Posterior vena cava (tissue), 2 donors: ENCODE measurements around the gene ASB4. TPM values are rescaled to one million over a fixed set of nuclear protein-coding genes. Genes with fewer than 3 reads are reported as not detected.
"Not testable (repeated sequence)": the region's sequence is repeated elsewhere in the genome, so short reads cannot be mapped to it uniquely, and the experiment has no call there.

Experiments used
- DNase-seq: peaks from one replicate; pipeline ENCODE4 v3.0.0-alpha.2; 2020; ENCODE audit warnings: low spot score
- intact Hi-C, 2 donors: fragments of 100-400 bp; cut with DNase I; formaldehyde crosslinking; loops; one replicate each; pipeline versions ENCODE4 v1.14.1 to v1.14.2; 2022 to 2023
- total RNA-seq, 2 donors: library from RNA; stranded (reverse); fragmentation: NEBNext Ultra II Directional; extraction: Animal tissue kit (Norgen Biotek cat#: 25700); gene quantifications; one replicate each; pipeline ENCODE4 v1.2.1, GENCODE V29; 2021
- donor health status: DM: yes; HTN: yes; CAD: no.
- donor health status: DM: yes; HTN: yes; CAD: no.

Gene ASB4
- total RNA-seq, 2 donors from 2014 or later, result 0.24 TPM; not detected in 1

- no peak for DNase-seq
- intact Hi-C loops, result no loop called here
These were observed 8.7 kb upstream of the ASB4 start for GRCh38 chr7:95476904-95477594.

- intact Hi-C loops, result no loop called here
- DNase-seq, result no peak
These were observed 7.3 kb upstream of the ASB4 start for GRCh38 chr7:95478272-95479037.

GRCh38 chr7:95479992-95480624 lies 5.6 kb upstream of the ASB4 start:
- no peak for DNase-seq
- intact Hi-C loops, result loop anchor here in 1 of 2 donors (5.0 kb wide), 2 partner anchors 1023 to 1993 kb away; no protein-coding TSS in a partner anchor

- intact Hi-C loops, result loop anchor here in 1 of 2 donors (5.0 kb wide), 2 partner anchors 1024 to 1994 kb away; no protein-coding TSS in a partner anchor
- no peak for DNase-seq
These were observed 4.2 kb upstream of the ASB4 start for GRCh38 chr7:95481271-95482165.

GRCh38 chr7:95482424-95482823 lies 3.3 kb upstream of the ASB4 start:
- intact Hi-C loops, result loop anchor here in 1 of 2 donors (5.0 kb wide), 2 partner anchors 1025 to 1995 kb away; no protein-coding TSS in a partner anchor
- no peak for DNase-seq

- intact Hi-C loops, result no loop called here
- no peak for DNase-seq
These were observed 4.6 kb downstream of the ASB4 start for GRCh38 chr7:95490231-95490762.

GRCh38 chr7:95491201-95491600 lies 5.5 kb downstream of the ASB4 start:
- intact Hi-C loops, result no loop called here
- no peak for DNase-seq

GRCh38 chr7:95491634-95492314 lies 6.0 kb downstream of the ASB4 start:
- intact Hi-C loops, result no loop called here

GRCh38 chr7:95493247-95493646 lies 7.5 kb downstream of the ASB4 start:
- intact Hi-C loops, result no loop called here
- no peak for DNase-seq

More at GRCh38 chr7:95491634-95492314, 6.0 kb downstream of the ASB4 start:
- no peak for DNase-seq

- intact Hi-C loops, result no loop called here
- DNase-seq, result no peak
These were observed 8.1 kb downstream of the ASB4 start for GRCh38 chr7:95493844-95494243.

GRCh38 chr7:95501261-95501832 lies 15.6 kb downstream of the ASB4 start:
- no peak for DNase-seq
- intact Hi-C loops, result no loop called here

- intact Hi-C loops, result no loop called here
- DNase-seq, result no peak
These were observed 16.7 kb downstream of the ASB4 start for GRCh38 chr7:95502403-95502802.

- DNase-seq, result no peak
- intact Hi-C loops, result no loop called here
These were observed 17.8 kb downstream of the ASB4 start for GRCh38 chr7:95503271-95504131.

GRCh38 chr7:95504132-95504588 lies 18.4 kb downstream of the ASB4 start:
- DNase-seq, intact Hi-C loops: not testable (repeated sequence)

- intact Hi-C loops, result no loop called here
These were observed 23.0 kb downstream of the ASB4 start for GRCh38 chr7:95508780-95509179.

GRCh38 chr7:95509199-95509598 lies 23.5 kb downstream of the ASB4 start:
- intact Hi-C loops, result no loop called here

More at GRCh38 chr7:95508780-95509179, 23.0 kb downstream of the ASB4 start:
- no peak for DNase-seq

More at GRCh38 chr7:95509199-95509598, 23.5 kb downstream of the ASB4 start:
- DNase-seq, result no peak
